ENCODE data around the gene RUFY3. TPM values are rescaled to one million over a fixed set of nuclear protein-coding genes. Genes with fewer than 3 reads are reported as not detected.
A peak's percentile ranks its signal among the peaks of the same experiment; 100 is the strongest.

RUFY3 gene
- total RNA-seq, 1 donor from 2014 or later: 39.3 TPM

GRCh38 chr4:70713453-70714078, 8.2 kb upstream of the RUFY3 start:
- DNase-seq (ENCODE audit: low spot score): no peak
- Mint-ChIP-seq H3K27ac (ENCODE audit: unreplicated experiment) (no peak overlapping the region), H3K4me1 (ENCODE audit: low read depth) (no peaks in the 10 kb centered on the region), H3K9me3 (ENCODE audit: low read depth) (no peaks in the 10 kb centered on the region), H3K27me3 (ENCODE audit: low read depth) (no peaks in the 10 kb centered on the region), H3K4me3 (ENCODE audit: unreplicated experiment) (no peak overlapping the region), H3K36me3 (ENCODE audit: low read depth) (no peaks in the 10 kb centered on the region)
- TF ChIP-seq CTCF (IDR thresholded peaks at IDR 0.05): no peak

- Mint-ChIP-seq H3K4me3 (ENCODE audit: unreplicated experiment) (no peak overlapping the region), H3K4me1 (ENCODE audit: low read depth) (peaks cover 5% of the 10 kb centered on the region), H3K36me3 (ENCODE audit: low read depth) (no peaks in the 10 kb centered on the region), H3K9me3 (ENCODE audit: low read depth) (no peaks in the 10 kb centered on the region), H3K27me3 (ENCODE audit: low read depth) (no peaks in the 10 kb centered on the region), H3K27ac (ENCODE audit: unreplicated experiment) (no peak overlapping the region)
- TF ChIP-seq CTCF (IDR thresholded peaks at IDR 0.05): no peak
- DNase-seq (ENCODE audit: low spot score): no peak
These were observed 7.5 kb upstream of the RUFY3 start for GRCh38 chr4:70714079-70714887.

GRCh38 chr4:70715097-70715496, 6.7 kb upstream of the RUFY3 start:
- DNase-seq (ENCODE audit: low spot score): no peak
- no peak for TF ChIP-seq CTCF (IDR thresholded peaks at IDR 0.05)

GRCh38 chr4:70718811-70719604, 2.8 kb upstream of the RUFY3 start:
- no peaks in the 10 kb centered on the region for H3K36me3 Mint-ChIP-seq (ENCODE audit: low read depth)
- H3K27ac Mint-ChIP-seq (ENCODE audit: unreplicated experiment): no peak overlapping the region
- no peak overlapping the region for H3K4me3 Mint-ChIP-seq (ENCODE audit: unreplicated experiment)
- no peak for TF ChIP-seq CTCF (IDR thresholded peaks at IDR 0.05)
- H3K4me1 Mint-ChIP-seq (ENCODE audit: low read depth): peaks cover 29% of the 10 kb centered on the region
- no peaks in the 10 kb centered on the region for H3K27me3 Mint-ChIP-seq (ENCODE audit: low read depth)
- no peak for DNase-seq (ENCODE audit: low spot score)
- H3K9me3 Mint-ChIP-seq (ENCODE audit: low read depth): no peaks in the 10 kb centered on the region

More at GRCh38 chr4:70715097-70715496, 6.7 kb upstream of the RUFY3 start:
- no peaks in the 10 kb centered on the region for H3K9me3 Mint-ChIP-seq (ENCODE audit: low read depth)
- H3K4me1 Mint-ChIP-seq (ENCODE audit: low read depth): peaks cover 5% of the 10 kb centered on the region
- H3K4me3 Mint-ChIP-seq (ENCODE audit: unreplicated experiment): no peak overlapping the region
- H3K27ac Mint-ChIP-seq (ENCODE audit: unreplicated experiment): no peak overlapping the region
- no peaks in the 10 kb centered on the region for H3K36me3 Mint-ChIP-seq (ENCODE audit: low read depth)
- no peaks in the 10 kb centered on the region for H3K27me3 Mint-ChIP-seq (ENCODE audit: low read depth)

GRCh38 chr4:70722199-70722791, 531 bp downstream of the RUFY3 start:
- no peak for TF ChIP-seq CTCF (IDR thresholded peaks at IDR 0.05)
- peak overlapping the region; percentile 76 for H3K4me3 Mint-ChIP-seq (ENCODE audit: unreplicated experiment)
- no peak for DNase-seq (ENCODE audit: low spot score)
- H3K4me1 Mint-ChIP-seq (ENCODE audit: low read depth): peaks cover 36% of the 10 kb centered on the region
- no peaks in the 10 kb centered on the region for H3K9me3 Mint-ChIP-seq (ENCODE audit: low read depth)
- H3K27ac Mint-ChIP-seq (ENCODE audit: unreplicated experiment): peak overlapping the region; percentile 89
- no peaks in the 10 kb centered on the region for H3K36me3 Mint-ChIP-seq (ENCODE audit: low read depth)
- H3K27me3 Mint-ChIP-seq (ENCODE audit: low read depth): no peaks in the 10 kb centered on the region

Measured in chondrocyte (in vitro differentiated cells).